HepG2 (cell line): ENCODE data around the gene EXPH5. TPM values are rescaled to one million over a fixed set of nuclear protein-coding genes. Genes with fewer than 3 reads are reported as not detected.
A peak's percentile ranks its signal among the peaks of the same experiment; 100 is the strongest.

Experiments used
- ARNTL ChIP-seq: sonication (generic); formaldehyde crosslinking; IDR thresholded peaks from 2 replicates; pipeline ENCODE4 v1.4.0; 2020; ENCODE audit warnings: mild to moderate bottlenecking, missing genetic modification reagents
- CREM ChIP-seq, 2 experiments: sonication (generic) in 1 of 2; formaldehyde crosslinking in 1 of 2; IDR thresholded peaks; 2 replicates each; pipeline versions ENCODE4 v1.4.0 to v1.6.1; 2016 to 2020; ENCODE audit warnings: antibody characterized with exemption in 1 of 2, mild to moderate bottlenecking in 1 of 2, missing genetic modification reagents in 1 of 2
- DMAP1 ChIP-seq: IDR thresholded peaks from 2 replicates; pipeline ENCODE4 v1.6.1; 2016
- FOXM1 ChIP-seq: sonication (generic); formaldehyde crosslinking; IDR thresholded peaks from 2 replicates; pipeline ENCODE4 v1.5.0; 2020; ENCODE audit warnings: missing genetic modification reagents
- HNF4A ChIP-seq: sonication (generic); formaldehyde crosslinking; IDR thresholded peaks from 2 replicates; pipeline ENCODE4 v1.4.0; 2020; ENCODE audit warnings: missing genetic modification reagents
- MIXL1 ChIP-seq: IDR thresholded peaks from 2 replicates; pipeline ENCODE4 v1.6.1; 2016
- NFIB ChIP-seq: sonication (generic); formaldehyde crosslinking; IDR thresholded peaks from 2 replicates; pipeline ENCODE4 v1.9.0; 2021; ENCODE audit warnings: missing genetic modification reagents, mild to moderate bottlenecking, borderline replicate concordance
- RFX5 ChIP-seq: IDR thresholded peaks from 2 replicates; pipeline ENCODE4 v1.6.1; 2011; ENCODE audit warnings: low read depth, low read length, improper control_type of control experiment
- SIN3A ChIP-seq: IDR thresholded peaks from 2 replicates; pipeline ENCODE4 v1.6.1; 2011; ENCODE audit warnings: low read depth, mild to moderate bottlenecking, control low read depth, low read length, borderline replicate concordance
- TAF15 ChIP-seq: fragments of 200-400 bp; formaldehyde crosslinking; IDR thresholded peaks from one replicate; pipeline ENCODE4 v1.6.1; 2018; ENCODE audit warnings: mild to moderate bottlenecking, low read depth, low read length; ENCODE audit not compliant: poor library complexity, severe bottlenecking
- XBP1 ChIP-seq: sonication (generic); formaldehyde crosslinking; IDR thresholded peaks from 2 replicates; pipeline ENCODE4 v1.5.0; 2020; ENCODE audit warnings: missing genetic modification reagents
- ZBTB8A ChIP-seq: sonication (generic); formaldehyde crosslinking; IDR thresholded peaks from 2 replicates; pipeline ENCODE4 v1.4.0; 2020; ENCODE audit warnings: mild to moderate bottlenecking, low read depth, missing genetic modification reagents, borderline replicate concordance
- ZFP36L2 ChIP-seq: sonication (generic); formaldehyde crosslinking; IDR thresholded peaks from 2 replicates; pipeline ENCODE4 v1.4.0; 2020; ENCODE audit warnings: missing genetic modification reagents
- ZKSCAN5 ChIP-seq: sonication (generic); formaldehyde crosslinking; IDR thresholded peaks from 2 replicates; pipeline ENCODE4 v1.5.1; 2020; ENCODE audit warnings: mild to moderate bottlenecking, missing genetic modification reagents
- ZNF230 ChIP-seq: sonication (generic); formaldehyde crosslinking; IDR thresholded peaks from 2 replicates; pipeline ENCODE4 v1.4.0; 2020; ENCODE audit warnings: mild to moderate bottlenecking, missing genetic modification reagents
- ZNF263 ChIP-seq: sonication (generic); formaldehyde crosslinking; IDR thresholded peaks from 2 replicates; pipeline ENCODE4 v1.4.0; 2020; ENCODE audit warnings: missing genetic modification reagents
- ZNF337 ChIP-seq: sonication (generic); formaldehyde crosslinking; IDR thresholded peaks from 2 replicates; pipeline ENCODE4 v1.5.1; 2020; ENCODE audit warnings: missing genetic modification reagents, low read depth, mild to moderate bottlenecking, borderline replicate concordance
- ZNF784 ChIP-seq: sonication (generic); formaldehyde crosslinking; IDR thresholded peaks from 2 replicates; pipeline ENCODE4 v1.5.1; 2020; ENCODE audit warnings: missing genetic modification reagents, mild to moderate bottlenecking, borderline replicate concordance
- polyA plus RNA-seq, 8 experiments: library from polyadenylated mRNA; depleted of rRNA in 3 of 8; stranded (reverse) in 7 of 8; unstranded in 1 of 8; fragments of >200 nt; fragmentation: Illumina TruSeq in 4 of 8; extraction: Trizol in 4 of 8; gene quantifications; 2 replicates each; pipeline versions ENCODE4 v1.2.1 to v1.2.3, GENCODE V29; 2011 to 2016; ENCODE audit warnings: low read depth in 4 of 8, missing spikeins in 1 of 8, mixed read lengths in 1 of 8; ENCODE audit not compliant: insufficient read depth in 1 of 8
- total RNA-seq, 5 experiments: library from RNA; depleted of rRNA; stranded (reverse); fragments of >200 nt; fragmentation: Illumina TruSeq; extraction: Trizol; gene quantifications; 2 replicates each; pipeline ENCODE4 v1.2.3, GENCODE V29; 2016; ENCODE audit warnings: low read depth in 1 of 5
- TF ChIP-seq, protein P1 (sequence below), 2 experiments: IDR thresholded peaks; 2 replicates each; pipeline ENCODE4 v1.6.1; 2011 to 2012; ENCODE audit warnings: low read length in 2 of 2, borderline replicate concordance in 1 of 2, low read depth in 1 of 2, mild to moderate bottlenecking in 1 of 2, moderate library complexity in 1 of 2
- TF ChIP-seq, protein P2 (sequence below): sonication (generic); formaldehyde crosslinking; IDR thresholded peaks from 2 replicates; pipeline ENCODE4 v1.4.0; 2020; ENCODE audit warnings: missing genetic modification reagents
- TF ChIP-seq, protein P3 (sequence below): IDR thresholded peaks from 2 replicates; pipeline ENCODE4 v1.6.1; 2016; ENCODE audit warnings: low read depth
- TF ChIP-seq, protein P4 (sequence below): sonication (generic); formaldehyde crosslinking; IDR thresholded peaks from 2 replicates; pipeline ENCODE4 v1.5.0; 2020; ENCODE audit warnings: missing genetic modification reagents

EXPH5 gene
- total and polyA plus RNA-seq, 2 of the 13 experiments (the other 11 are each of a cell fraction or from before 2014, with no cell fraction given): under 0.01 to 0.02 TPM

DNA sequence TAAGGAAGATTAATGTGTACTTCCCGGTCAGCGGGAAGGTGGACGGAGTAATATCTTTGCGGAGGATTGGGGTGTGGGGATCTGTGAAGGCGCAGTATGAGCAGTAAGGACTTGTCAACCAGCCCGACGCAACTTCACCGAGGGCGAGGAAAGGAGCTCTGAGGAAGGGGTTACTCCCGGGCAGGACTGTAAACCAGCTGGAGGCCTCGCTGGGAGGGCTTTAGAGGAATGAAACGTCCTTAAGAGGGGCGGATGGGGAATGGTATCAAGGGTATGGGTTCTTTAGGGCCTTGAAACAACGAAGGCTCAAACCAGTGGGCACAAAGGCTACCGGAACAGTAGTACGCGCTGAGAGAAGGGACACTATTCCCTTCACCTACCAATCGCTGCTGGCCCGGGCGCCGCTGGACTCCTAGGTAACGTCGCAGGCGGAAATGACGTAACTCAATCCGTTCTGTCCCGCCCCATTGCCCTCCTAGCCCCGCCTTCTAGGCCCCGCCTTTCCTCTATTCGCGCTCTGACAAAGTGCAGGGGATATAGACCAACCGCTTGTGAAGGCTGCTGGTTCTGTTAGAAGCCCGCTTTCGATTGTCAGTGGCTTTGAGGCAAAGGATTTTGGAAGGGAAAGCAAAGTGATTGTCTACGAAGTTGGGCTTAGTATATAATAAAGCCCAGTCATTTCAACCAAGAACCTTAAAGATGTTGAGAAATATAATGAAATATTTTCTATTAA lies 126.3 kb downstream of the EXPH5 start, which contains the start of gene C11orf65 (continued):
- TF ChIP-seq, protein P1, sequence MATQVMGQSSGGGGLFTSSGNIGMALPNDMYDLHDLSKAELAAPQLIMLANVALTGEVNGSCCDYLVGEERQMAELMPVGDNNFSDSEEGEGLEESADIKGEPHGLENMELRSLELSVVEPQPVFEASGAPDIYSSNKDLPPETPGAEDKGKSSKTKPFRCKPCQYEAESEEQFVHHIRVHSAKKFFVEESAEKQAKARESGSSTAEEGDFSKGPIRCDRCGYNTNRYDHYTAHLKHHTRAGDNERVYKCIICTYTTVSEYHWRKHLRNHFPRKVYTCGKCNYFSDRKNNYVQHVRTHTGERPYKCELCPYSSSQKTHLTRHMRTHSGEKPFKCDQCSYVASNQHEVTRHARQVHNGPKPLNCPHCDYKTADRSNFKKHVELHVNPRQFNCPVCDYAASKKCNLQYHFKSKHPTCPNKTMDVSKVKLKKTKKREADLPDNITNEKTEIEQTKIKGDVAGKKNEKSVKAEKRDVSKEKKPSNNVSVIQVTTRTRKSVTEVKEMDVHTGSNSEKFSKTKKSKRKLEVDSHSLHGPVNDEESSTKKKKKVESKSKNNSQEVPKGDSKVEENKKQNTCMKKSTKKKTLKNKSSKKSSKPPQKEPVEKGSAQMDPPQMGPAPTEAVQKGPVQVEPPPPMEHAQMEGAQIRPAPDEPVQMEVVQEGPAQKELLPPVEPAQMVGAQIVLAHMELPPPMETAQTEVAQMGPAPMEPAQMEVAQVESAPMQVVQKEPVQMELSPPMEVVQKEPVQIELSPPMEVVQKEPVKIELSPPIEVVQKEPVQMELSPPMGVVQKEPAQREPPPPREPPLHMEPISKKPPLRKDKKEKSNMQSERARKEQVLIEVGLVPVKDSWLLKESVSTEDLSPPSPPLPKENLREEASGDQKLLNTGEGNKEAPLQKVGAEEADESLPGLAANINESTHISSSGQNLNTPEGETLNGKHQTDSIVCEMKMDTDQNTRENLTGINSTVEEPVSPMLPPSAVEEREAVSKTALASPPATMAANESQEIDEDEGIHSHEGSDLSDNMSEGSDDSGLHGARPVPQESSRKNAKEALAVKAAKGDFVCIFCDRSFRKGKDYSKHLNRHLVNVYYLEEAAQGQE (IDR thresholded peaks at IDR 0.05; ENCODE audit: borderline replicate concordance in 1 of 2, low read depth in 1 of 2, low read length in 2 of 2): peak in 1 of 2 experiments; percentile 32; a peak in 1 of 4 replicates
- no peak for TF ChIP-seq MIXL1 (CRISPR knock-in tag)
- peak; percentile 71; the same call in 1 of the 2 replicates for TF ChIP-seq DMAP1
- no peak for TF ChIP-seq ZKSCAN5
- no peak for TF ChIP-seq XBP1 (CRISPR knock-in tag)
- no peak for TF ChIP-seq ZNF230 (CRISPR knock-in tag)
- peak; percentile 84; the same call in 1 of the 2 replicates for TF ChIP-seq SIN3A
- no peak for TF ChIP-seq NFIB (CRISPR knock-in tag)
- TF ChIP-seq RFX5: peak; percentile 21; the same call in 1 of the 2 replicates
- 0 out of 2 replicates have a peak, but pooled peaks have one; percentile 28 for TF ChIP-seq HNF4A (CRISPR knock-in tag)
- no peak for TF ChIP-seq FOXM1 (CRISPR knock-in tag)
- peak; percentile 96 for TF ChIP-seq CREM (IDR thresholded peaks at IDR 0.05)
- TF ChIP-seq CREM (CRISPR knock-in tag; IDR thresholded peaks at IDR 0.05): no peak
- TF ChIP-seq, protein P2, sequence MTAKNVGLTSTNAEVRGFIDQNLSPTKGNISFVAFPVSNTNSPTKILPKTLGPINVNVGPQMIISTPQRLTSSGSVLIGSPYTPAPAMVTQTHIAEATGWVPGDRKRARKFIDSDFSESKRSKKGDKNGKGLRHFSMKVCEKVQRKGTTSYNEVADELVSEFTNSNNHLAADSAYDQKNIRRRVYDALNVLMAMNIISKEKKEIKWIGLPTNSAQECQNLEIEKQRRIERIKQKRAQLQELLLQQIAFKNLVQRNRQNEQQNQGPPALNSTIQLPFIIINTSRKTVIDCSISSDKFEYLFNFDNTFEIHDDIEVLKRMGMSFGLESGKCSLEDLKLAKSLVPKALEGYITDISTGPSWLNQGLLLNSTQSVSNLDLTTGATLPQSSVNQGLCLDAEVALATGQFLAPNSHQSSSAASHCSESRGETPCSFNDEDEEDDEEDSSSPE (CRISPR knock-in tag): peak; percentile 60
- no peak for TF ChIP-seq ZNF263 (CRISPR knock-in tag)
- TF ChIP-seq, protein P3, sequence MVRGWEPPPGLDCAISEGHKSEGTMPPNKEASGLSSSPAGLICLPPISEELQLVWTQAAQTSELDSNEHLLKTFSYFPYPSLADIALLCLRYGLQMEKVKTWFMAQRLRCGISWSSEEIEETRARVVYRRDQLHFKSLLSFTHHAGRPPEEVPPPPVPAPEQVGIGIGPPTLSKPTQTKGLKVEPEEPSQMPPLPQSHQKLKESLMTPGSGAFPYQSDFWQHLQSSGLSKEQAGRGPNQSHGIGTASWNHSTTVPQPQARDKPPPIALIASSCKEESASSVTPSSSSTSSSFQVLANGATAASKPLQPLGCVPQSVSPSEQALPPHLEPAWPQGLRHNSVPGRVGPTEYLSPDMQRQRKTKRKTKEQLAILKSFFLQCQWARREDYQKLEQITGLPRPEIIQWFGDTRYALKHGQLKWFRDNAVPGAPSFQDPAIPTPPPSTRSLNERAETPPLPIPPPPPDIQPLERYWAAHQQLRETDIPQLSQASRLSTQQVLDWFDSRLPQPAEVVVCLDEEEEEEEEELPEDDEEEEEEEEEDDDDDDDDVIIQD: 0 out of 2 replicates have a peak, but pooled peaks have one; percentile 15
- no peak for TF ChIP-seq ZFP36L2
- TF ChIP-seq TAF15: no peak
- TF ChIP-seq ARNTL (CRISPR knock-in tag): peak; percentile 62; the same call in 1 of the 2 replicates
- no peak for TF ChIP-seq ZBTB8A (CRISPR knock-in tag)
- TF ChIP-seq ZNF337 (CRISPR knock-in tag): 0 out of 2 replicates have a peak, but pooled peaks have one; percentile 65
- 0 out of 2 replicates have a peak, but pooled peaks have one; percentile 47 for TF ChIP-seq ZNF784 (CRISPR knock-in tag)
- TF ChIP-seq, protein P4, sequence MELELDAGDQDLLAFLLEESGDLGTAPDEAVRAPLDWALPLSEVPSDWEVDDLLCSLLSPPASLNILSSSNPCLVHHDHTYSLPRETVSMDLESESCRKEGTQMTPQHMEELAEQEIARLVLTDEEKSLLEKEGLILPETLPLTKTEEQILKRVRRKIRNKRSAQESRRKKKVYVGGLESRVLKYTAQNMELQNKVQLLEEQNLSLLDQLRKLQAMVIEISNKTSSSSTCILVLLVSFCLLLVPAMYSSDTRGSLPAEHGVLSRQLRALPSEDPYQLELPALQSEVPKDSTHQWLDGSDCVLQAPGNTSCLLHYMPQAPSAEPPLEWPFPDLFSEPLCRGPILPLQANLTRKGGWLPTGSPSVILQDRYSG (CRISPR knock-in tag): no peak
